Measurements from ENCODE around the gene GNB1L. TPM values are rescaled to one million over a fixed set of nuclear protein-coding genes. Genes with fewer than 3 reads are reported as not detected.

The GNB1L gene
- 3.6 and 3.8 TPM in 2 replicates for total RNA-seq (2013; cell fraction: nucleolus; rRNA removed)
- total RNA-seq (2014; rRNA removed): 13.8 and 19.4 TPM in 2 replicates
- total RNA-seq (2014; rRNA removed; fragmentation: Illumina TruSeq; extraction: Trizol): 0.83 and 2.1 TPM in 2 replicates
- 12.6 and 13.4 TPM in 2 replicates for total RNA-seq (2021)
- 1.3 TPM for polyA plus RNA-seq (2011; ENCODE audit: low read depth)
- polyA plus RNA-seq (2011; rRNA removed): 1.2 and 3.0 TPM in 2 replicates
- 4.8 and 8.8 TPM in 2 replicates for polyA plus RNA-seq (2011; cell fraction: cytosol; rRNA removed)
- polyA plus RNA-seq (2011; cell fraction: nucleus; rRNA removed): 10.3 and 13.4 TPM in 2 replicates
- 5.3 and 7.3 TPM in 2 replicates for polyA plus RNA-seq (2012)
- 0.03 and 0.37 TPM in 2 replicates for polyA plus RNA-seq (2014; fragmentation: Illumina TruSeq; extraction: Trizol)
- under 1 TPM; 0.21 to 0.99 TPM for polyA plus RNA-seq (2014; fragmentation: Nextera tagmentation; extraction: Ambion mirVana)
- 10.5 and 11.0 TPM in 2 replicates for polyA plus RNA-seq (2014; rRNA removed)
- 10 to 100 TPM; 15.4 to 17.3 TPM for polyA plus RNA-seq (2016; fragmentation: Nextera tagmentation; extraction: Ambion mirVana)
- polyA minus RNA-seq (2011; rRNA and poly(A)+ RNA removed): 1.2 and 4.3 TPM in 2 replicates
- polyA minus RNA-seq (2011; cell fraction: cytosol; rRNA and poly(A)+ RNA removed): 2.5 TPM in 2 replicates
- 1.2 and 2.5 TPM in 2 replicates for polyA minus RNA-seq (2011; cell fraction: nucleus; rRNA and poly(A)+ RNA removed)
- percentile 47 among the genes with signal in this experiment for Bru-seq, nascent RNA
- BruChase-seq, experiment 1, labeled RNA remaining after a 6-hour chase: percentile 59 among the genes with signal in this experiment
- BruChase-seq, experiment 2, labeled RNA remaining after a 2-hour chase: percentile 60 among the genes with signal in this experiment
- long read RNA-seq, experiment 1, full-length matches to known transcripts: 15 of 30 reads
- long read RNA-seq, experiment 1, partial matches to known transcripts: 0 of 30 reads
- long read RNA-seq, experiment 1, other reads (novel, unspliced or antisense): 15 of 30 reads
- long read RNA-seq, experiment 2, full-length matches to known transcripts: 9 of 17 reads
- long read RNA-seq, experiment 2, partial matches to known transcripts: 1 of 17 reads
- long read RNA-seq, experiment 2, other reads (novel, unspliced or antisense): 7 of 17 reads

DNA sequence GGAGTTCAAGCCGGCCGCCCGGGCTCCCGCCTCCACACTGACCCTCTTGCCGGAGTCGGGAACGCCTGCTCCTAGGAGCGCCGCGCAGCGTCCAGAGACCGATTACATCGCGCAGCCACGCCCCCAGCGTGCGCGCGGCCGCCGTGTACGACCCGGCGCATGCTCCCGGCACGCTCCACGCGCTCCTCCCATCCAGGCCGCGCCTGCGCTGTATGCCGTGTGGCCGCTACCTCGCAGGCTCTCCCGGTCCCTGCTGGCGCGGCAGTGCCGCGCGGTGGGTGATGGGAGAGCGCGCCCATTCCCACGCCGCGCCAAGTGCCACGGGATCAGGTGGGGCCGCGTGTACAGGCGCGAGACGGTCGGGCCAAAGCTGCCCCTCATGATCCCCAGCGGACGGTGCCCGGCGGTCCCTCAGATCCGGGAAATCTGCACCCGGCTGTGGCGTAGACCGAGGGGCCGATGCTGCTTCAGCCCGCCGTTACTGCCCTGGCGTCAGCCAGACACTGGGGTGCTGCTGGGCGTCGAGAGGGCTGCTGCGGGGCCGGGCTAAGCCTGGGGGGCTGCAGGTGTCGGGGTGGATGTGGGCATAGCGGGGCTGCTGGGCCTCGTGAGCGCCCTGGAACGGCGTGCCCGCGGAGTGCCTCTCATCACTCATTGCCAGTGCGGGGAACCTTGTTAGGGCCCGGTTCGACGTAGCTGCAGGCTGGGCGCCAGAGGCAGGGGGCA is at the start of gene GNB1L, which contains the start of gene RTL10:
TSS of gene GNB1L (minus strand) at position 97 of the 726 bp plus-strand sequence. CDS start 33,519 bp downstream, outside the sequence.
TSS of gene RTL10 (minus strand) at position 97 of the 726 bp plus-strand sequence. CDS start 2,613 bp downstream, outside the sequence.
- H3K9ac ChIP-seq (ENCODE audit: control insufficient read depth, insufficient read depth, low read length): peak within 1 kb of the TSS; percentile 92
- in situ Hi-C loops (cut with MboI): no loop called here
- H3K4me3 ChIP-seq: peak within 1 kb of the TSS; percentile 93
- peak; percentile 56 for FAIRE-seq
- 1% methylated on average over 72 of the region's 81 CpGs for WGBS (ENCODE audit: insufficient coverage, insufficient replicate concordance, low lambda C conversion rate, missing lambda C conversion rate)
- H4K20me1 ChIP-seq (ENCODE audit: control insufficient read depth, insufficient read depth): no peaks in the 10 kb centered on the region
- ChIA-PET CTCF (interaction anchor here (0.8 to 1.9 kb wide), 4 partner anchors 12 to 124 kb away, joined by 3 to 5 read pairs (median 5); no protein-coding TSS in a partner anchor), RAD21 (ENCODE audit: unreplicated experiment) (interaction anchor here (1.2 to 1.3 kb wide), 2 partner anchors 87 to 125 kb away, joined by 5 to 7 read pairs; partner anchors contain the start of genes COMT and TXNRD2), POLR2A (interaction anchor here (0.7 to 1.3 kb wide), 4 partner anchors 11 to 377 kb away, joined by 3 to 4 read pairs (median 4); no protein-coding TSS in a partner anchor), SMC1A (ENCODE audit: uncharacterized antibody, unreplicated experiment) (interaction anchor here (1.3 to 1.8 kb wide), 2 partner anchors 10 to 82 kb away, joined by 7 to 9 read pairs; no protein-coding TSS in a partner anchor)
- intact Hi-C loops (cut with micrococcal nuclease; ENCODE audit: unreplicated experiment): loop anchor here (5.0 kb wide), 1 partner anchor 87 kb away; the partner anchor contains the start of genes COMT and TXNRD2
- H2AFZ ChIP-seq (ENCODE audit: control insufficient read depth, low read depth, low read length): peak within 1 kb of the TSS; percentile 84
- H3K9me3 ChIP-seq (replicated peaks; ENCODE audit: control insufficient read depth, insufficient read depth, low read length): no peaks in the 10 kb centered on the region
- BruUV-seq (replicated peaks): TSS peak; percentile 84
- DNase-seq (ENCODE audit: low read depth, low spot score): peak; percentile 90
- H3K27ac ChIP-seq (ENCODE audit: control insufficient read depth, insufficient read depth): peak within 1 kb of the TSS; percentile 97
- no peaks in the 10 kb centered on the region for H3K27me3 ChIP-seq (replicated peaks in 1 of 2; ENCODE audit: control insufficient read depth in 2 of 2, insufficient read depth in 2 of 2, low read length in 1 of 2)
- peak within 1 kb of the TSS; percentile 97 for H3K4me2 ChIP-seq (ENCODE audit: control insufficient read depth, insufficient read depth)
- peaks cover 11 to 12% of the 10 kb centered on the region in 2 experiments for H3K36me3 ChIP-seq (ENCODE audit: control insufficient read depth in 2 of 2, insufficient read depth in 2 of 2, low read length in 1 of 2)
- H3K79me2 ChIP-seq (ENCODE audit: control insufficient read depth, insufficient read depth, low read length): peaks cover 41% of the 10 kb centered on the region
- H3K4me1 ChIP-seq (ENCODE audit: control insufficient read depth, insufficient read depth, low read length): peaks cover 9% of the 10 kb centered on the region
- ATAC-seq: peak; percentile 93
- TF ChIP-seq SMC3 (IDR thresholded peaks at IDR 0.05; ENCODE audit: borderline replicate concordance, low read length) (no peak), IRF4 (IDR thresholded peaks at IDR 0.05; ENCODE audit: low read depth, low read length) (no peak), CREM (IDR thresholded peaks at IDR 0.05; ENCODE audit: low read depth) (0 out of 2 replicates have a peak, but pooled peaks have one; percentile 19), HCFC1 (IDR thresholded peaks at IDR 0.05; ENCODE audit: low read length) (peak; percentile 52), NR2C1 (IDR thresholded peaks at IDR 0.05) (no peak), IKZF1 (conservative IDR thresholded peaks at IDR 0.05) (peak; percentile 99), HDAC6 (IDR thresholded peaks at IDR 0.05; ENCODE audit: unreplicated experiment) (no peak), SIX5 (IDR thresholded peaks at IDR 0.05; ENCODE audit: low read depth, low read length, severe bottlenecking) (no peak), CBFB (IDR thresholded peaks at IDR 0.05; ENCODE audit: low read depth) (peak; percentile 27; the same call in 1 of the 2 replicates), ZBTB4 (CRISPR knock-in tag; IDR thresholded peaks at IDR 0.05) (0 out of 2 replicates have a peak, but pooled peaks have one; percentile 31), BHLHE40 (IDR thresholded peaks at IDR 0.05; ENCODE audit: borderline replicate concordance in 1 of 2, low read depth in 2 of 2, low read length in 1 of 2) (peak; percentile 12 to 87; a peak in 2 of 4 replicates), ESRRA (IDR thresholded peaks at IDR 0.05; ENCODE audit: low read length) (no peak)
- TF ChIP-seq, protein P1, sequence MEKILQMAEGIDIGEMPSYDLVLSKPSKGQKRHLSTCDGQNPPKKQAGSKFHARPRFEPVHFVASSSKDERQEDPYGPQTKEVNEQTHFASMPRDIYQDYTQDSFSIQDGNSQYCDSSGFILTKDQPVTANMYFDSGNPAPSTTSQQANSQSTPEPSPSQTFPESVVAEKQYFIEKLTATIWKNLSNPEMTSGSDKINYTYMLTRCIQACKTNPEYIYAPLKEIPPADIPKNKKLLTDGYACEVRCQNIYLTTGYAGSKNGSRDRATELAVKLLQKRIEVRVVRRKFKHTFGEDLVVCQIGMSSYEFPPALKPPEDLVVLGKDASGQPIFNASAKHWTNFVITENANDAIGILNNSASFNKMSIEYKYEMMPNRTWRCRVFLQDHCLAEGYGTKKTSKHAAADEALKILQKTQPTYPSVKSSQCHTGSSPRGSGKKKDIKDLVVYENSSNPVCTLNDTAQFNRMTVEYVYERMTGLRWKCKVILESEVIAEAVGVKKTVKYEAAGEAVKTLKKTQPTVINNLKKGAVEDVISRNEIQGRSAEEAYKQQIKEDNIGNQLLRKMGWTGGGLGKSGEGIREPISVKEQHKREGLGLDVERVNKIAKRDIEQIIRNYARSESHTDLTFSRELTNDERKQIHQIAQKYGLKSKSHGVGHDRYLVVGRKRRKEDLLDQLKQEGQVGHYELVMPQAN (conservative IDR thresholded peaks at IDR 0.05): peak; percentile 67

Data from GM12878 (cell line).